ENCODE measurements around the gene TBC1D22A.

GRCh38 chr22:46905415-46905814, 143.0 kb downstream of the TBC1D22A start:
- TF ChIP-seq POLR2A (IDR thresholded peaks at IDR 0.05; ENCODE audit: low read length) (no peak), GATA1 (IDR thresholded peaks at IDR 0.05; ENCODE audit: low read depth, low read length) (no peak)
